Fibroblast of lung (primary cell): ENCODE results near the gene PNPLA7. TPM values are rescaled to one million over a fixed set of nuclear protein-coding genes. Genes with fewer than 3 reads are reported as not detected.

Source experiments
- DNase-seq, 2 donors: peaks; one replicate each; pipeline versions ENCODE4 v3.0.0 to v3.0.0-alpha.2; 2010; ENCODE audit warnings: low read depth in 2 of 2
- H2AFZ ChIP-seq: 2 replicates; pipeline ENCODE4 v1.5.1; 2012; ENCODE audit warnings: low read length, control low read depth, inconsistent platforms
- H3K27ac ChIP-seq: 2 replicates; pipeline ENCODE4 v1.5.1; 2011; ENCODE audit warnings: low read length, control low read depth; ENCODE audit not compliant: insufficient read depth
- H3K27me3 ChIP-seq: 2 replicates; pipeline ENCODE4 v1.5.1; 2011; ENCODE audit warnings: mild to moderate bottlenecking, low read length; ENCODE audit not compliant: control insufficient read depth, insufficient read depth
- H3K36me3 ChIP-seq: 2 replicates; pipeline ENCODE4 v1.5.1; 2011; ENCODE audit warnings: low read length; ENCODE audit not compliant: control insufficient read depth, insufficient read depth
- H3K4me1 ChIP-seq: 2 replicates; pipeline ENCODE4 v1.5.1; 2011; ENCODE audit warnings: low read length; ENCODE audit not compliant: control insufficient read depth, insufficient read depth; ENCODE audit errors: extremely low read depth
- H3K4me2 ChIP-seq: 2 replicates; pipeline ENCODE4 v1.5.1; 2011; ENCODE audit warnings: low read length, control low read depth; ENCODE audit not compliant: insufficient read depth; ENCODE audit errors: extremely low read depth
- H3K4me3 ChIP-seq, 4 experiments: fragments of 200-600 bp in 1 of 4; sonication (generic) in 1 of 4; replicated peaks in 1 of 4; 2 replicates each; pipeline ENCODE4 v1.5.1; 2011 to 2016; ENCODE audit warnings: low read length in 4 of 4, low read depth in 3 of 4, mild to moderate bottlenecking in 3 of 4, control low read depth in 2 of 4, inconsistent platforms in 1 of 4, mixed read lengths in 1 of 4; ENCODE audit not compliant: insufficient read depth in 1 of 4; ENCODE audit errors: control extremely low read depth in 1 of 4
- H3K79me2 ChIP-seq: 2 replicates; pipeline ENCODE4 v1.5.1; 2012; ENCODE audit warnings: mild to moderate bottlenecking, low read length, inconsistent platforms; ENCODE audit not compliant: control insufficient read depth, insufficient read depth
- H3K9ac ChIP-seq: 2 replicates; pipeline ENCODE4 v1.5.1; 2011; ENCODE audit warnings: mild to moderate bottlenecking, low read length, control low read depth; ENCODE audit not compliant: insufficient read depth
- H3K9me3 ChIP-seq: 2 replicates; pipeline ENCODE4 v1.5.1; 2012; ENCODE audit warnings: low read depth, low read length; ENCODE audit not compliant: control insufficient read depth, insufficient read depth
- H4K20me1 ChIP-seq: 2 replicates; pipeline ENCODE4 v1.5.1; 2011; ENCODE audit warnings: low read length; ENCODE audit not compliant: control insufficient read depth, insufficient read depth; ENCODE audit errors: extremely low read depth
- EZH2 ChIP-seq: IDR thresholded peaks from 2 replicates; pipeline ENCODE4 v1.5.1; 2012; ENCODE audit warnings: low read length, control low read depth, mild to moderate bottlenecking; ENCODE audit errors: missing control alignments
- polyA plus RNA-seq, 2 donors: library from polyadenylated mRNA; depleted of rRNA in 1 of 2; stranded (reverse) in 1 of 2; unstranded in 1 of 2; fragments of >200 nt; gene quantifications; 2 replicates each; pipeline ENCODE4 v1.2.1, GENCODE V29; 2011 to 2012; ENCODE audit warnings: missing spikeins in 1 of 2
- total RNA-seq: library from RNA; depleted of rRNA; stranded (reverse); fragments of >200 nt; gene quantifications from 2 replicates; pipeline ENCODE4 v1.2.1, GENCODE V29; 2014
- TF ChIP-seq, protein P1 (sequence below), 2 donors: IDR thresholded peaks in 1 of 2; conservative IDR thresholded peaks in 1 of 2; 1 replicate in 1 of 2; 2 replicates in 1 of 2; pipeline ENCODE4 v1.5.1; 2011 to 2012; ENCODE audit warnings: low read length in 2 of 2, control low read depth in 1 of 2, inconsistent platforms in 1 of 2, low read depth in 1 of 2, mild to moderate bottlenecking in 1 of 2

The PNPLA7 gene
- total and polyA plus RNA-seq, 2 donors (not counting 1 experiment from before 2014, with no cell fraction given): 0.23 to 3.0 TPM

DNA sequence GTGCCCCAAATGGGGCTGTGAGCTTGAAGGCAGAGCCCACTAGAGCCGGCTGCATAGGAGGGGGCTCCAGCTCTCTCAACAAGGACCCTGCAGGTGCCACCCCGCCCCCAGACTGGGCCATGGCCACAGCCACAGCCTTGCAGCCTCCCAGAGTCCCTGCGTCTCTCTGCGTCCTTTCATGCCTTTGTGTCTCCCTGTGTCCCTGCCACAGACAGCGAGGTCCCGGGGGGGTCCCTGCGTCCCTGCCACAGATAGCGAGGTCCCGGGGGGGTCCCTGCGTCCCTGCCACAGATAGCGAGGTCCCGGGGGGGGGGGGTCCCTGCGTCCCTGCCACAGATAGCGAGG is 120.7 kb downstream of the PNPLA7 start:
- Histone ChIP-seq H3K9me3 (no peaks in the 10 kb centered on the region), H3K4me3 (no peak overlapping the region), H2AFZ (no peak overlapping the region), H3K4me1 (peaks cover 3% of the 10 kb centered on the region), H3K79me2 (no peaks in the 10 kb centered on the region), H3K27ac (no peak overlapping the region), H4K20me1 (no peaks in the 10 kb centered on the region), H3K36me3 (no peaks in the 10 kb centered on the region), H3K4me2 (no peak overlapping the region), H3K27me3 (no peaks in the 10 kb centered on the region), H3K9ac (no peak overlapping the region)
- TF ChIP-seq EZH2: no peak
- TF ChIP-seq, protein P1, sequence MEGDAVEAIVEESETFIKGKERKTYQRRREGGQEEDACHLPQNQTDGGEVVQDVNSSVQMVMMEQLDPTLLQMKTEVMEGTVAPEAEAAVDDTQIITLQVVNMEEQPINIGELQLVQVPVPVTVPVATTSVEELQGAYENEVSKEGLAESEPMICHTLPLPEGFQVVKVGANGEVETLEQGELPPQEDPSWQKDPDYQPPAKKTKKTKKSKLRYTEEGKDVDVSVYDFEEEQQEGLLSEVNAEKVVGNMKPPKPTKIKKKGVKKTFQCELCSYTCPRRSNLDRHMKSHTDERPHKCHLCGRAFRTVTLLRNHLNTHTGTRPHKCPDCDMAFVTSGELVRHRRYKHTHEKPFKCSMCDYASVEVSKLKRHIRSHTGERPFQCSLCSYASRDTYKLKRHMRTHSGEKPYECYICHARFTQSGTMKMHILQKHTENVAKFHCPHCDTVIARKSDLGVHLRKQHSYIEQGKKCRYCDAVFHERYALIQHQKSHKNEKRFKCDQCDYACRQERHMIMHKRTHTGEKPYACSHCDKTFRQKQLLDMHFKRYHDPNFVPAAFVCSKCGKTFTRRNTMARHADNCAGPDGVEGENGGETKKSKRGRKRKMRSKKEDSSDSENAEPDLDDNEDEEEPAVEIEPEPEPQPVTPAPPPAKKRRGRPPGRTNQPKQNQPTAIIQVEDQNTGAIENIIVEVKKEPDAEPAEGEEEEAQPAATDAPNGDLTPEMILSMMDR (conservative IDR thresholded peaks at IDR 0.05 in 1 of 2, IDR thresholded peaks at IDR 0.05 in 1 of 2; ENCODE audit: low read depth in 1 of 2, low read length in 2 of 2): no peak
- DNase-seq: no peak

DNA sequence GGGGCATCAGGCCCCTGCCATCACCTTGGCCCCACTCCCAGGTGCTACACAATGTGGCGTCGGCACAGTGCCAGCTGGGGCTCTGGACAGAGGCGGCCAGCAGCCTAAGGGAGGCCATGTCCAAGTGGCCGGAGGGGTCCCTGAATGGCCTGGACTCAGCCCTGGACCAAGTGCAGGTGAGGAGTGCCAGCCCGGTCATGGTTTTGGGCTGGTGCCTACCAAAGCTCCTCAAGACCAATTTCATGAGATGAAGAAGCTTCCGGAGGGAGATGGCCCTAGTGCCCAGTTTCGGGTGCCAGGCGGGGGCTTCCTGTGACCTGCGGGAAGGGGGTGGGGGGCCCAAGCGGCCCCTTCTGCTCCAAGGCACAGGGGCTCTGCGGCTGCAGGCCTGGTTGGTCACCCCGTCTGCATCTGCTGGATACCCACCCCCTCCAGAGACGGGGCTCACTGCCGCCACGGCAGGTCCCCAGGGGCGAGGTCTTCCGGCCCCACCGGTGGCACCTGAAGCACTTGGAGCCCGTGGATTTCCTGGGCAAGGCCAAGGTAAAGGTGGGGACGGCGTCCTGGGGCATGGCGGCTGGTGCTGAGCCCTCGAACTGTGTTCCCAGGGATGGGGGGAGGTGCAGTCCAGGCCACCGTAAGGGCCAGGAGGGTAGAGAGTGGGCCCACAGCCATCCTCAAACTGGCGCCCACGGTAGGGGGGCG is 121.2 kb downstream of the PNPLA7 start:
- H3K4me1 ChIP-seq: peaks cover 8% of the 10 kb centered on the region
- TF ChIP-seq EZH2: no peak
- TF ChIP-seq, protein P1 (conservative IDR thresholded peaks at IDR 0.05 in 1 of 2, IDR thresholded peaks at IDR 0.05 in 1 of 2; ENCODE audit: low read depth in 1 of 2, low read length in 2 of 2): no peak
- no peaks in the 10 kb centered on the region for H3K9me3 ChIP-seq
- no peak overlapping the region for H3K27ac ChIP-seq
- H3K9ac ChIP-seq: no peak overlapping the region
- H3K4me3 ChIP-seq: no peak overlapping the region
- no peaks in the 10 kb centered on the region for H3K27me3 ChIP-seq
- no peaks in the 10 kb centered on the region for H3K79me2 ChIP-seq
- no peaks in the 10 kb centered on the region for H4K20me1 ChIP-seq
- no peak for DNase-seq
- H2AFZ ChIP-seq: no peak overlapping the region
- H3K4me2 ChIP-seq: no peak overlapping the region
- H3K36me3 ChIP-seq: no peaks in the 10 kb centered on the region

DNA sequence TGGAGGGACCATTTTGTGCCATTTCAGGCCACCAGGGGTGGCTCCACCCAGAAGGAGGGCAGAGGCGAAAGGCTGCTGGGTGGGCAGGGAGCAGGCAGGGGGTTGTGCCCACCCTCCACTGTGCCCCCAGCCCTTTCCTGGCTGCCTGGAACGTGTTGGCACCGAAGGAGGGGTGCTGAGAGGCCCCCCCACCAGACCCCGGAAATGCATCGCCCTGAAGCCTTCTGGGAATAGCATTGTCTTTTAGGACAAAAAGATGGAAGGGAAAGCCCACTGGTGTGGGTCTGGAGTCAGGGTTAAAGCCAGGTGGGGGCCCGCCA is 121.9 kb downstream of the PNPLA7 start:
- no peaks in the 10 kb centered on the region for H4K20me1 ChIP-seq
- no peak overlapping the region for H3K9ac ChIP-seq

More for the DNA sequence above, 121.9 kb downstream of the PNPLA7 start:
- Histone ChIP-seq H3K4me3 (no peak overlapping the region), H3K4me1 (peaks cover 8% of the 10 kb centered on the region), H3K4me2 (no peak overlapping the region), H3K36me3 (no peaks in the 10 kb centered on the region), H3K27ac (no peak overlapping the region), H3K9me3 (no peaks in the 10 kb centered on the region), H2AFZ (no peak overlapping the region), H3K27me3 (no peaks in the 10 kb centered on the region), H3K79me2 (no peaks in the 10 kb centered on the region)
- DNase-seq: no peak
- TF ChIP-seq EZH2: no peak
- TF ChIP-seq, protein P1 (conservative IDR thresholded peaks at IDR 0.05 in 1 of 2, IDR thresholded peaks at IDR 0.05 in 1 of 2; ENCODE audit: low read depth in 1 of 2, low read length in 2 of 2): no peak
